GM21723 (cell line): ENCODE results near the gene USF2.
A peak's percentile ranks its signal among the peaks of the same experiment; 100 is the strongest.

Experiments used
- ATAC-seq: cut with Tn5 transposase; IDR thresholded peaks from one replicate; pipeline ENCODE4 v1.9.1; 2021; ENCODE audit warnings: mild to moderate bottlenecking, moderate library complexity; ENCODE audit not compliant: unreplicated experiment

Gene USF2

GRCh38 chr19:35316560-35316959 is 47.8 kb downstream of the USF2 start:
- no peak for ATAC-seq

GRCh38 chr19:35317464-35318043 is 48.8 kb downstream of the USF2 start:
- no peak for ATAC-seq

DNA sequence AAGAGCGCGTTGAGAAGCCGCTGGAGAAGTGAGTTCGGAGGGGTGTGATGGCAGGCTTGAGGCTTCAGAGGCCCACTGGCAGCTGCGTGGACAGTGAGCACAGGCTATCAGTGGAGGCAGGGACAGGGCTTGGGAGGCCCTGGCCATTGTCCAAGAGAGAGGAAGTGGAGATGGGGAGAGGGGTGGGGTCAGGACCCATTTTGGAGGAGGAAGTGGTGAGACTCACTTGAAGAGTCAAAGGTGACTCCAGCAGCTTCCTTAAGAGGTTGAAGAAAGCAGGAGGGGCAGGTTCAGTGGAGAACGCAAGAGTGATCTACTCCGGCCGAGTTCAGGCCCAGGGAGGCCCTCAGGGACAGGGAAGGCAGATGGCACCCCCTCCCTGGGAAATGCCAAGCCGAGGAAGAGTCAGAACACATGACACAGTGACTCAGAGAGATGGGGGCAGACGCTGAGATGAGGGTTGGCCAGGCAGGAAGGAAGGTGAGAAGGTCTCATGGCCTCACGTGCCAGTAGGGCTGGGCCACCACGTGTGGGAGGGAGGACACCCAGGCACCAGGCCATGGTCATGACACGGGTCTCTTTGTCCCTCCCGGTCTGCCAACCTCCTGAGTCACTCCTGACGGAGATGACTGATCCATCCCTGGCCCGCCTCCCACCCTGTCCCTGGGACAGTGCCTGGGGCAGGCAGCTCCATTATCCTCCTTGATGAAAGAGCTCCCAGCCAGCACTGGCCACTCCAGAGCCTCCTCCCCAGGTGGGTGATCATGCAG is 50.1 kb downstream of the USF2 start:
- ATAC-seq = no peak

GRCh38 chr19:35320065-35320713 is 51.4 kb downstream of the USF2 start:
- ATAC-seq = no peak

DNA sequence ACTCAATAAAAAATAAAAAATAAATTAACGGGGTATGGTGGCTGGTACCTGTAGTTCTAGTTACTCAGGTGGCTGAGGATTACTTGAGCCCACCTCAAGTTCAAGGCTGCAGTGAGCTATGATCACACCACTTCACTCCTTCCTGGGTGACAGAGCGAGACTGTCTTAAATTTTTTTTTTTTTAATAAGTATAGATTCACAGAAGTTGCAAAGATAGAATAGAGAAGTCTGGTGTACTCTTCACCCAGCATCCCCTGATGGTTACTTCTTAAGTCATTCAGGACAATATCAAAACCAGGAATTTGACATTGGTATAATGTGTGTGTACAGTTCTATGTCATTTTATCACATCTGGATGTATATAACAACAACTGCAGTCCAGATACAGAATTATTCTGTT is 52.5 kb downstream of the USF2 start:
- ATAC-seq = no peak

- no peak for ATAC-seq
Observed at GRCh38 chr19:35322014-35322413, 53.3 kb downstream of the USF2 start.

DNA sequence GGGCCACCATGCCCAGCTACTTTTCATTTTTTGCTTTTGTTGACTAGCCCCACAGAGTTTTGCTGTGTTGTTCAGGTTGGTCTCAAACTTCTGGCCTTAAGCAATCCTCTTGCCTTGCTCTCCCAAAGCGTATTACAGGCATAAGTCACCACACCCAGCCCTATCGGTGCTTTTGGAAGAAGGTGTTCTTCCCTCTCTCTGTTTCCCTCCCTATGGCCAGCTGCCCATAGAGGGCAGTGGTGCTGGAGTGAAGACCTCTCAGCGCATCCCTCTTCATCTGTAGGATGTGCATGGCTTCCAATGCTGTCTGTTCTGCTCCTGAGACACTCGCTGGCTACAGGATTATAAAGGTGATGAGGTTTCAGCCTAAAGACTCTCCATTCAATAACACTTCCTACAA is 58.9 kb downstream of the USF2 start:
- no peak for ATAC-seq

DNA sequence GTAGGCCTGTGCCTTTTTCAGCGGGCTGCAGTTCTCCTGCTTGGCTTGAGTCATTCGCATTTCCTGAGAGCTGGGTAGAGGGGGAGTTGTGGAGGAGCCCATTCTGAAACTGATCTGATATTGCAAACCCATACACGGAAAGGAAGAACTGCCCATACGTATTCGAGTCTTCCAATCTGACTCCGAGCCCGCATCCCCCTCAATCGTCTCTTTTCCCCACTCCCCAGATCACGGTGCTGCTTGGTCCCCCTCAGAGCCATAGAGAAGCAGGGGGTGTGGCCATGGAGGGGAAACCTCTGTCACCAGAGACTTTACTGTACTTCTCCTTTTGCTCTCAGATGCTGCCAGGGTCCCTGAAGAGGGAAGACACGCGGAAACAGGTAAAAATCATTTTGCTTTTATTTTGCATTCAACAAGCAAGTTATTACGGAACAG is 60.1 kb downstream of the USF2 start, which contains the start of gene CD22:
Gene CD22, plus strand, starts transcription at position 337 of the 435 bp plus-strand sequence. CDS start 2,854 bp downstream, outside the sequence.
- ATAC-seq = peak; percentile 41

- ATAC-seq = peak; percentile 7
Observed at GRCh38 chr19:35329323-35329722, 60.6 kb downstream of the USF2 start.
